ENCODE measurements around the gene PPP1R12B.
"Not testable (repeated sequence)": the region's sequence is repeated elsewhere in the genome, so short reads cannot be mapped to it uniquely, and the experiment has no call there.

Gene PPP1R12B

DNA sequence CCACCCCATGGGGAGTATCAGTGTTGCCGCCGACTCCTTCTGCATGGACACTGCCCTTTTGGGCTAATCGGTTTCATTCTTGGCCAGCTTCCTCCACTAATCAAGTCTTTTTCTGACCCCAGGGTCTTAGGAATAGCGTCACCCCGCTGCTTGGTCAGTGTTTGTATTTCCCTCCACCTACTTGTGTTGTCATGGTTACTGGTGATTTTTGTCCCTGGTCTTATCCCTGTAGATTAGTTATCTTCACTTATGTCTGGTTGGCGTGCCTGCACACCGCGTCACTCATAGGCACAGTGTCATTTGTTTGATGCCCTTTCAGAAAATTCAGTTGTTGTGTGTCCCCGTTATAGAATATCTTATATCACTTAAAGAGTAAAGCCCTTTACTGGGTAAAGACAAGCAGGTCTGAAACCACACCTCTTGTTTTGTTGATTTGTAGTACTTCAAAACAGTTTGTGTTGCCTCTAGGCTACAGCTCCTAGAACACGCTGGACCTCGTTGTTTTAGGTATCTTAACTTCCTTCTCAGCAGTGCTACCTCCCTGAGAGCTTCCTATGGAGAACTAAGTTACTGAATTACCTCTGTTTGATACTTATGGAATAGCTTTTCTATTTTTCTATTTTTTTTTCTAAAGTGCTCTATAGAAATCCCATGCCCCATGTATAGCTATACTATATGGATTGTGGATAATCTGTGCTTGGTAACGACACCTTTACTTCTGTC is 868 bp downstream of the PPP1R12B start:
- no peak for DNase-seq

GRCh38 chr1:202351725-202352124 is 3.2 kb downstream of the PPP1R12B start:
- no peak for DNase-seq

- not testable (repeated sequence) for DNase-seq
These were observed 4.2 kb downstream of the PPP1R12B start for GRCh38 chr1:202352583-202353197.

DNA sequence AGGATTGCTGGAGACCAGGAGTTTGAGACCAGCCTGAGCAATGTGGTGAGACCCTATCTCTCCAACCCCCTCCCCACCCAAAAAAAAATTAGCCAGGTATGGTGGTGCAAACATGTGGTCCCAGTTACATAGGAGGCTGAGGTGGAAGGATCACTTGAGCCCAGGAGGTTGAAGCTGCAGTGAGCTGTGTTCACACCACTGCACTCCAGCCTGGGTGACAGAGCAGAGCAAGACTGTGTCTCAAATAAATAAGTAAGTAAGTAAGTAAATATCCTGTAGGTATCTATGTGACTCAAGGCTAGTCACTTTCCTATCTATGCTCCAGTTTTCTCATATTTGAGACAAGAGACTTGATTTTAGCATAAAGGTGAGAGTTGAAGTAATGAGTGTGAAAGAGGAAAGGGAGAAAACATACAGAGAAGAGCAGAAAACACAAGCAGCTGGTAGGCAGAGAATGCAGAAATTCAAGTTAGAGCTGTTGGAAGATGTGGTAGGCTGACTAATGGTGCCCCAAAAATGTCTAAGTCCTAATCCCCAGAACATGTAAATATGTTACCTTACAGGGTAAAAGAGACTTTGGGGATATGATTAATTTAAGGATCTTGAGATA is 7.5 kb downstream of the PPP1R12B start:
- DNase-seq, result no peak

GRCh38 chr1:202357506-202357905 is 9.0 kb downstream of the PPP1R12B start:
- no peak for DNase-seq

- DNase-seq, result no peak
These were observed 12.7 kb downstream of the PPP1R12B start for GRCh38 chr1:202361224-202361623.

GRCh38 chr1:202361701-202362100 is 13.2 kb downstream of the PPP1R12B start:
- no peak for DNase-seq

DNA sequence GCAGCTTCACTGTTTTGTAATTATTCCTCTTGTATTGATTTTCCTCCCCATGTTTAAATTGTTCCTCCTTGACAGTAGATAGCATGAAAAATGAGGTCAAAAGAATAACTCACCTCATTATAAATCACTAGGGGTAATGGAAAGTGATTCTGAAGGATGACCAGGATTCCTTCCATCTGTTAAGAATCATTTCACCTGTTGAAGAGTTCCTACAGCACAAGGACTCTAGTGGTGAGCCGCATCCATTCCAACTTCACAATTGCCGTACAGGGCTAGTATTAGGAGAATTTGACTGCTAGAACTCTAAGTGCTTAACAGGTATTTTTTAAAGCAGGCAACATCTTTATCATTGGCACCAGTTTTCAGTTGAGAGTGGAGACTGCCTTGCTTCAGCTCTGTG is 13.7 kb downstream of the PPP1R12B start:
- DNase-seq, result no peak

DNA sequence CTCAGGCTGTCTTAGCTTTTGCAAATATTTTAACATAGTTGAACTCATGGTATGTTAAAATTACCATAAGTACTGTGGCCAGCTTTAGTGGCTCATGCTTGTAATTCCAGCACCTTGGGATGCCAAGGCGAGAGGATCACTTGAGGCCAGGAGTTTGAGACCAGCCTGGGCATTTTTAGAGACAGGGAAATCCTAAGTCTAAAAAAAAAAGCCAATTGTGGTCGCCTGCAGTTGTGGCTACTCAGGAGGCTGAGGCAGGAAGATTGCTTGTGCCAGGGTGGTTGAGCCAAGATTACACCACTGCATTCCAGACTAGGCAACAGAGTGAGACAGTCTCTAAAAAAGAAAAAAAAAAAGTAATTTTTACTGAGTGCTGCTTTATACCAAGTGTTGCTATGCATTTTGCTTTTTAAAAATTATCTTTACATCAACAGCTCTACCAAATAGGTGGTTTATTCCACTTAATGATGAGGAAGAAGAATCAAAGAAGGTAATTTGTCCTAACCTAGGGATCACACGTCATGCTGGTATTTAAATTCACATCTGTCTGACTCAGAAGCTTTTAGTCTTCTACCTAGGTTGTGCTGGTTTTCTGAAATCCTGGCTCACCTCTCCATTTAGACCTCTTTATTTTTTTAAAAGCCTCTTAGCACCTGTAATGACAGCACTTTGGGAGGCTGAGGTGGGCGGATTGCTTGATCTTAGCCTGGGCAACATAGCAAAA is 16.8 kb downstream of the PPP1R12B start:
- no peak for DNase-seq

DNA sequence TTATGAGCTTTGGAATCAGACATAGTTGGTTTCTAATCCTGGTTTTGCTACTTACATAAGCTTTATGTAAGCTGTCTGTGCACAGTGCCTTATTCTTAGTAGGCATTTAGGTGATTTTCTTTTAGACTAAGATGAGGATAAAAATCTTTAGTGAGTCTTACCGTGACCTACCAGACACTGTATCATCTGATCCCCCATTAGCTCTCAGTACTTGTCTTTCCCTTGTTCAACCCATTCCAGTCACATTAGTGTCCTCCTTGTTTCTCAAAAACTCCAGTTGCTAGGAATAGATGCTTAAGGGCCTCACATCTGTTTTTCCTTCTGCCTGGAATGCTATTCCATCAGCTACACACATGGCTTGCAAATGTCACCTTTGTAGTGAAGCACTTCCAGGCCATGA is 18.8 kb downstream of the PPP1R12B start:
- DNase-seq, result no peak

DNA sequence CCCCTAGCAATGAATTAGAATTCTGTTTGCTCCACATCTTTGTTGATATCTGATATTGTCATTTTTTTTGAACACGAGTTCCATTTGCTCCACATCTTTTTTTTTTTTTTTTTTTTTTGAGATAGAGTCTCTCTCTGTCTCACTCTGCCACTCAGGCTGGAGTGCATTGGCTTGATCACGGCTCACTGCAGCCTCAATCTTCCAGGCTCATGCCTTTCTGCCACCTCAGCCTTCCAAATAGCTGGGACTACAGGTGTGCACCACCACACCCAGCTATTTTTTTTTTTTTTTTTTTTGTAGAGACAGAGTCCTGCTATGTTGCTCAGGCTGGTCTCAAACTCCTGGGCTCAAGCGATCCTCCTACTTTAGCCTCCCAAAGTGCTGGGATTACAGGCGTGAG is 22.4 kb downstream of the PPP1R12B start:
- not testable (repeated sequence) for DNase-seq

DNA sequence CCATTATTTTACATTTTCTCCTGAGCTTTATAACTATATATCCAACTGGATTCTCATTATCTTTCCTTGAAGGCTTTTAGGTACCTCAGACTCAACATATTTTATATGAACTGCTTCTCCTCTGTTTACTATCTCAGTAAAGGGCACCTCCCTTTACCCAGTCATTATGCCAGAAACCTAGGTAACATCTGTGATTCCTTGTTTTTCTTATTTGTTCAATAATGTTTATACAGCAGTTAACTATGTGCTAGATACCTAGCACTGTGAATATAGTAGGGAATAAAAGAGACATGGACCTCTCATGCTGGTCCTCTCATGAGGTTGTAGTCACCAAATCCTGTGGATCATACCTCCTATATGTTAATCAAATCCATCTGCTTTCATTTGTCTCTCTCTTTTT is 25.6 kb downstream of the PPP1R12B start:
- no peak for DNase-seq

GRCh38 chr1:202375175-202375574 is 26.7 kb downstream of the PPP1R12B start:
- DNase-seq, result not testable (repeated sequence)

GRCh38 chr1:202376247-202376646 is 27.7 kb downstream of the PPP1R12B start:
- DNase-seq, result no peak

GRCh38 chr1:202379884-202380529 is 31.5 kb downstream of the PPP1R12B start:
- not testable (repeated sequence) for DNase-seq

- not testable (repeated sequence) for DNase-seq
These were observed 32.0 kb downstream of the PPP1R12B start for GRCh38 chr1:202380535-202380934.

GRCh38 chr1:202381867-202382266 is 33.4 kb downstream of the PPP1R12B start:
- not testable (repeated sequence) for DNase-seq

- DNase-seq, result not testable (repeated sequence)
These were observed 47.3 kb downstream of the PPP1R12B start for GRCh38 chr1:202395831-202396230.

DNA sequence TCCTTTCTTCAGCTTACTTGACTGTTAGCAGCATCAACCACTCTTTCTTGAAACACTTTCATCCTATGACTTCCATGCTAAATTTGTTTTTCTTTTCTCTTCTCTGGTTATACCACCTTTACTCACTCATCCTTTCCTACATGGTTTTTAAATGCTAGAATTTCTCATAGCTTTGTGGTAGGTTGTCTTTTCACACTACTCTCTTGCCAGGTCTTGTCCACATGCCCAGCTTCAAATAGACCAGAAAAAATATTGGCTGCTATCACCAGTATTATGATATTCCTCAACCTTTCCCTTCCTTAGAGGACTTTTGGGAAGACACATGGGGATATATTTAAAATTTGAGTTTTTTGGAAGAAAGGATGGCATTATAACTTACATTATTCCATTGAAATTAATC is 48.8 kb downstream of the PPP1R12B start:
- peak in 1 of 2 experiments; percentile 25 for DNase-seq

DNA sequence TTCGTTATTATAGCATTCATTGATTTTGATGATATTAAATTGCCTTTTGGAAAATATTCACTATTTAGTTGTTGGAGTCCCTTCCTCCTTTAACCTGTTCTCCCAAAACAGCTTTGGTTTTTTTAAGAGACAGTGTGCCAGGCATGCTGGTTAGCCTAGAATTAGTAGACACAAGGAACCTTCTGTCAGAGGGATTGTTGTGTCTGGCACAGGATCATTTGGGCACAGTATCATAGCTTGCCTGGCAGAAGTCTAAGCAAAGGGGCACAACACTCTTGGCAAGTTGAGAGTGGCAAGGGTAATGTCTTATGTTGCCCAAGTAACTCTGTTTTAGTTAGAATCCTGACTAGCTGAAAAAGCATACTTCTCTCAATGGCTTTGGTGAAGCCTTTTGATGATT is 49.9 kb downstream of the PPP1R12B start:
- DNase-seq, result peak; percentile 14 to 39

- DNase-seq, result not testable (repeated sequence)
These were observed 53.3 kb downstream of the PPP1R12B start for GRCh38 chr1:202401771-202402170.

- DNase-seq, result not testable (repeated sequence)
These were observed 54.9 kb downstream of the PPP1R12B start for GRCh38 chr1:202403381-202403780.

- DNase-seq, result peak in 1 of 2 experiments; percentile 62
These were observed 57.4 kb downstream of the PPP1R12B start for GRCh38 chr1:202405928-202406327.
